Urinary bladder (tissue), 3 donors: ENCODE results near the gene MTCL3.
"Not testable (repeated sequence)": the region's sequence is repeated elsewhere in the genome, so short reads cannot be mapped to it uniquely, and the experiment has no call there.

Experiments
- DNase-seq: peaks from one replicate; pipeline ENCODE4 v3.0.0-alpha.2; 2015; ENCODE audit errors: extremely low spot score
- H3K27ac ChIP-seq: one replicate; pipeline ENCODE4 v1.5.1; 2013; ENCODE audit warnings: low read depth, mild to moderate bottlenecking, moderate library complexity
- H3K36me3 ChIP-seq: one replicate; pipeline ENCODE4 v1.6.1; 2013; ENCODE audit warnings: mild to moderate bottlenecking, moderate library complexity; ENCODE audit not compliant: insufficient read depth
- H3K4me1 ChIP-seq: one replicate; pipeline ENCODE4 v1.6.1; 2013; ENCODE audit warnings: mild to moderate bottlenecking, moderate library complexity; ENCODE audit not compliant: insufficient read depth
- H3K4me3 ChIP-seq: one replicate; pipeline ENCODE4 v1.5.1; 2013; ENCODE audit warnings: low read depth, low read length
- whole genome bisulfite sequencing: extraction: QIAGEN DNeasy Blood & Tissue Kit; methylation state at CpG from one replicate; pipeline ENCODE4 v1.1.7; 2013; 5-methylcytosine and 5-hydroxymethylcytosine counted together
- donor health status: healthy with polysubstance abuse.
- donor health status: healthy.

MTCL3 gene

GRCh38 chr6:127453845-127454619, 65.1 kb downstream of the MTCL3 start:
- no peak overlapping the region for H3K27ac ChIP-seq

GRCh38 chr6:127452803-127453202, 66.3 kb downstream of the MTCL3 start:
- Histone ChIP-seq H3K27ac (no peak overlapping the region), H3K4me1 (no peaks in the 10 kb centered on the region)

More at GRCh38 chr6:127453845-127454619, 65.1 kb downstream of the MTCL3 start:
- no peak overlapping the region for H3K4me3 ChIP-seq
- H3K4me1 ChIP-seq = no peaks in the 10 kb centered on the region
- 29% methylated on average over 2 of the region's 2 CpGs for WGBS
- DNase-seq = no peak
- no peaks in the 10 kb centered on the region for H3K36me3 ChIP-seq

GRCh38 chr6:127451388-127451787, 67.7 kb downstream of the MTCL3 start:
- H3K36me3 ChIP-seq = no peaks in the 10 kb centered on the region
- no peak overlapping the region for H3K4me3 ChIP-seq
- no peaks in the 10 kb centered on the region for H3K4me1 ChIP-seq
- no peak for DNase-seq
- WGBS = 94% methylated on average over 3 of the region's 3 CpGs
- no peak overlapping the region for H3K27ac ChIP-seq

More at GRCh38 chr6:127452803-127453202, 66.3 kb downstream of the MTCL3 start:
- Histone ChIP-seq H3K4me3 (no peak overlapping the region), H3K36me3 (no peaks in the 10 kb centered on the region)
- no peak for DNase-seq

GRCh38 chr6:127447780-127448179, 71.4 kb downstream of the MTCL3 start:
- no peak for DNase-seq
- H3K4me3 ChIP-seq = no peak overlapping the region
- H3K27ac ChIP-seq = no peak overlapping the region
- no peaks in the 10 kb centered on the region for H3K36me3 ChIP-seq
- no peaks in the 10 kb centered on the region for H3K4me1 ChIP-seq

- DNase-seq = no peak
- H3K27ac ChIP-seq = no peak overlapping the region
- no peaks in the 10 kb centered on the region for H3K4me1 ChIP-seq
- 94% methylated on average over 7 of the region's 7 CpGs for WGBS
- H3K36me3 ChIP-seq = no peaks in the 10 kb centered on the region
- no peak overlapping the region for H3K4me3 ChIP-seq
Observed at GRCh38 chr6:127446356-127446755, 72.8 kb downstream of the MTCL3 start.

GRCh38 chr6:127441881-127442280, 77.3 kb downstream of the MTCL3 start:
- no peak overlapping the region for H3K27ac ChIP-seq
- DNase-seq = no peak
- no peaks in the 10 kb centered on the region for H3K4me1 ChIP-seq
- H3K4me3 ChIP-seq = no peak overlapping the region
- 78% methylated on average over 1 of the region's 1 CpG for WGBS
- H3K36me3 ChIP-seq = no peaks in the 10 kb centered on the region

- H3K27ac ChIP-seq = no peak overlapping the region
- no peaks in the 10 kb centered on the region for H3K4me1 ChIP-seq
- 41% methylated on average over 2 of the region's 2 CpGs for WGBS
- H3K4me3 ChIP-seq = no peak overlapping the region
- no peaks in the 10 kb centered on the region for H3K36me3 ChIP-seq
- no peak for DNase-seq
Observed at GRCh38 chr6:127439718-127440117, 79.4 kb downstream of the MTCL3 start.

GRCh38 chr6:127436578-127437110, 82.5 kb downstream of the MTCL3 start:
- no peak overlapping the region for H3K27ac ChIP-seq
- 60% methylated on average over 3 of the region's 3 CpGs for WGBS
- no peak overlapping the region for H3K4me3 ChIP-seq
- DNase-seq = no peak
- H3K36me3 ChIP-seq = no peaks in the 10 kb centered on the region
- no peaks in the 10 kb centered on the region for H3K4me1 ChIP-seq

- no peak overlapping the region for H3K4me3 ChIP-seq
- no peaks in the 10 kb centered on the region for H3K36me3 ChIP-seq
- H3K4me1 ChIP-seq = no peaks in the 10 kb centered on the region
- no peak overlapping the region for H3K27ac ChIP-seq
- WGBS = 87% methylated on average over 7 of the region's 7 CpGs
- no peak for DNase-seq
Observed at GRCh38 chr6:127435626-127436220, 83.4 kb downstream of the MTCL3 start.

GRCh38 chr6:127434651-127435050, 84.5 kb downstream of the MTCL3 start:
- no peaks in the 10 kb centered on the region for H3K4me1 ChIP-seq
- no peak overlapping the region for H3K4me3 ChIP-seq
- H3K27ac ChIP-seq = no peak overlapping the region
- H3K36me3 ChIP-seq = no peaks in the 10 kb centered on the region
- DNase-seq = no peak

GRCh38 chr6:127428562-127428961, 90.6 kb downstream of the MTCL3 start:
- 83% methylated on average over 9 of the region's 9 CpGs for WGBS
- not testable (repeated sequence) for H3K27ac ChIP-seq, H3K4me3 ChIP-seq, H3K4me1 ChIP-seq, DNase-seq, H3K36me3 ChIP-seq

- 73% methylated on average over 2 of the region's 2 CpGs for WGBS
- H3K27ac ChIP-seq = no peak overlapping the region
- H3K4me3 ChIP-seq = no peak overlapping the region
- no peaks in the 10 kb centered on the region for H3K36me3 ChIP-seq
- no peaks in the 10 kb centered on the region for H3K4me1 ChIP-seq
- no peak for DNase-seq
Observed at GRCh38 chr6:127423921-127424320, 95.2 kb downstream of the MTCL3 start.
